Endothelial cell of umbilical vein (primary cell): ENCODE results near the gene OR5I1. TPM values are rescaled to one million over a fixed set of nuclear protein-coding genes. Genes with fewer than 3 reads are reported as not detected.

Source experiments
- BruUV-seq: library from RNA; stranded (reverse); fragments of 400-500 nt; replicated peaks from 2 replicates; lab custom pipeline; 2021; lab: Mats Ljungman, UMichigan
- CTCF ChIA-PET: fragments of 300-600, 350-600 bp; sonication (Branson Sonifier 250); formaldehyde crosslinking; loops from one replicate; lab custom pipeline; 2021; ENCODE audit warnings: antibody characterized with exemption, inconsistent platforms; lab: Charles Lee
- POLR2A ChIA-PET: fragments of 300-600, 350-600 bp; sonication (Branson Sonifier 250); formaldehyde crosslinking; loops from one replicate; lab custom pipeline; 2021; ENCODE audit warnings: antibody characterized with exemption, inconsistent platforms; lab: Charles Lee
- DNase-seq: peaks from one replicate; pipeline ENCODE4 v3.0.0-alpha.2; 2011; ENCODE audit warnings: low read depth, low spot score
- FAIRE-seq: peaks from 2 replicates; lab custom pipeline; 2011; peaks lifted over from hg19 to GRCh38; lab: Jason Lieb, UNC
- H2AFZ ChIP-seq: 2 replicates; pipeline ENCODE4 v1.6.0; 2012; ENCODE audit warnings: low read depth, low read length, control low read depth, inconsistent platforms
- H3K27ac ChIP-seq: 2 replicates; pipeline ENCODE4 v1.5.1; 2011; ENCODE audit warnings: low read depth, mild to moderate bottlenecking, control low read depth, low read length, moderate library complexity; ENCODE audit not compliant: insufficient read depth
- H3K27me3 ChIP-seq, 2 experiments: 2 replicates each; pipeline versions ENCODE4 v1.6.0 to v1.6.1; 2011; ENCODE audit warnings: low read length in 2 of 2, mixed read lengths in 1 of 2; ENCODE audit not compliant: control insufficient read depth in 2 of 2, insufficient read depth in 2 of 2
- H3K36me3 ChIP-seq, 2 experiments: 2 replicates in 1 of 2; 3 replicates in 1 of 2; pipeline ENCODE4 v1.5.1; 2011; ENCODE audit warnings: low read length in 2 of 2, mild to moderate bottlenecking in 1 of 2, moderate library complexity in 1 of 2; ENCODE audit not compliant: control insufficient read depth in 2 of 2, insufficient read depth in 2 of 2; ENCODE audit errors: extremely low read depth in 1 of 2
- H3K4me1 ChIP-seq: 3 replicates; pipeline ENCODE4 v1.5.1; 2011; ENCODE audit warnings: mild to moderate bottlenecking, low read length; ENCODE audit not compliant: control insufficient read depth, insufficient read depth; ENCODE audit errors: extremely low read depth
- H3K4me2 ChIP-seq: 2 replicates; pipeline ENCODE4 v1.6.1; 2011; ENCODE audit warnings: low read length, control low read depth, mixed read lengths; ENCODE audit not compliant: insufficient read depth
- H3K4me3 ChIP-seq, 3 experiments: fragments of 200-600 bp in 1 of 3; sonication (generic), shearing (Covaris generic) in 1 of 3; replicated peaks in 1 of 3; 2 replicates each; pipeline ENCODE4 v1.5.1; 2011 to 2016; ENCODE audit warnings: control low read depth in 3 of 3, low read length in 3 of 3, mild to moderate bottlenecking in 2 of 3, inconsistent platforms in 1 of 3, low read depth in 1 of 3, moderate library complexity in 1 of 3; ENCODE audit not compliant: insufficient read depth in 1 of 3
- H3K79me2 ChIP-seq: 2 replicates; pipeline ENCODE4 v1.6.0; 2012; ENCODE audit warnings: low read length, inconsistent platforms; ENCODE audit not compliant: control insufficient read depth, insufficient read depth
- H3K9ac ChIP-seq: replicated peaks from 2 replicates; pipeline ENCODE3; 2011; ENCODE audit warnings: low read length, control low read depth; ENCODE audit not compliant: insufficient read depth; ENCODE audit errors: extremely low read depth
- H3K9me1 ChIP-seq: replicated peaks from 3 replicates; pipeline ENCODE4 v1.6.0; 2011; ENCODE audit warnings: mild to moderate bottlenecking, low read length; ENCODE audit not compliant: control insufficient read depth, insufficient read depth; ENCODE audit errors: extremely low read depth
- H3K9me3 ChIP-seq: replicated peaks from 2 replicates; pipeline ENCODE4 v1.5.1; 2012; ENCODE audit warnings: low read length, inconsistent platforms; ENCODE audit not compliant: control insufficient read depth, insufficient read depth
- H4K20me1 ChIP-seq: replicated peaks from 2 replicates; pipeline ENCODE3; 2011; ENCODE audit warnings: mild to moderate bottlenecking, low read length; ENCODE audit not compliant: control insufficient read depth, insufficient read depth; ENCODE audit errors: extremely low read depth
- EZH2 ChIP-seq: IDR thresholded peaks from 2 replicates; pipeline ENCODE4 v1.6.1; 2012; ENCODE audit warnings: borderline replicate concordance, low read depth, mild to moderate bottlenecking, moderate library complexity, low read length, inconsistent platforms; ENCODE audit not compliant: severe bottlenecking
- FOS ChIP-seq: IDR thresholded peaks from 2 replicates; pipeline ENCODE4 v1.6.1; 2011; ENCODE audit warnings: mild to moderate bottlenecking, low read length, moderate library complexity, borderline replicate concordance; ENCODE audit not compliant: insufficient read depth
- GATA2 ChIP-seq: IDR thresholded peaks from 2 replicates; pipeline ENCODE4 v1.7.0; 2011; ENCODE audit warnings: low read depth, mild to moderate bottlenecking, moderate library complexity, mixed read lengths, low read length; ENCODE audit not compliant: insufficient read length, insufficient read depth
- JUN ChIP-seq: IDR thresholded peaks from 2 replicates; pipeline ENCODE4 v1.6.1; 2011; ENCODE audit warnings: borderline replicate concordance, low read depth; ENCODE audit not compliant: insufficient read length, insufficient read depth
- MYC ChIP-seq: IDR thresholded peaks from one replicate; pipeline ENCODE4 v1.6.1; 2011; ENCODE audit warnings: mild to moderate bottlenecking, low read depth, low read length
- POLR2A ChIP-seq: IDR thresholded peaks from 2 replicates; pipeline ENCODE4 v1.6.1; 2012; ENCODE audit warnings: low read depth, mild to moderate bottlenecking, control low read depth, low read length
- POLR2AphosphoS5 ChIP-seq: IDR thresholded peaks from 2 replicates; pipeline ENCODE4 v1.6.1; 2012; ENCODE audit warnings: low read depth, mild to moderate bottlenecking, control low read depth, low read length, moderate library complexity; ENCODE audit not compliant: insufficient read depth
- dilution Hi-C: fragments of 300-500 bp; cut with MboI; formaldehyde crosslinking; loops from one replicate; pipeline ENCODE4 v1.15.0; 2019; ENCODE audit warnings: low sequenced_read_pairs; ENCODE audit not compliant: extremely low pct_ligation_motif_present
- intact Hi-C: fragments of 100-400 bp; cut with micrococcal nuclease; formaldehyde crosslinking; loops from one replicate; pipeline ENCODE4 v1.10.0; 2022
- polyA plus RNA-seq, 4 experiments: library from polyadenylated mRNA; depleted of rRNA in 3 of 4; stranded (reverse) in 3 of 4; unstranded in 1 of 4; fragments of >200 nt; gene quantifications; 2 replicates each; pipeline versions ENCODE4 v1.2.1 to v1.2.3, GENCODE V29; 2011 to 2012; ENCODE audit warnings: missing spikeins in 1 of 4
- total RNA-seq: library from RNA; stranded (reverse); gene quantifications from 2 replicates; pipeline ENCODE4 v1.2.3, GENCODE V29; 2021
- TF ChIP-seq, protein P1 (sequence below), 2 donors: IDR thresholded peaks; 1 replicate in 1 of 2; 2 replicates in 1 of 2; pipeline ENCODE4 v1.5.1; 2011; ENCODE audit warnings: low read length in 2 of 2, mild to moderate bottlenecking in 2 of 2, moderate library complexity in 2 of 2, control low read depth in 1 of 2, inconsistent platforms in 1 of 2, low read depth in 1 of 2; ENCODE audit not compliant: insufficient read depth in 1 of 2; ENCODE audit errors: extremely low read depth in 1 of 2
- TF ChIP-seq, protein P2 (sequence below): IDR thresholded peaks from 2 replicates; pipeline ENCODE4 v1.6.1; 2011; ENCODE audit not compliant: insufficient read depth, insufficient read length

The OR5I1 gene
- total and polyA plus RNA-seq, 2 donors (not counting 3 experiments of a cell fraction or from before 2014, with no cell fraction given): not detected

DNA sequence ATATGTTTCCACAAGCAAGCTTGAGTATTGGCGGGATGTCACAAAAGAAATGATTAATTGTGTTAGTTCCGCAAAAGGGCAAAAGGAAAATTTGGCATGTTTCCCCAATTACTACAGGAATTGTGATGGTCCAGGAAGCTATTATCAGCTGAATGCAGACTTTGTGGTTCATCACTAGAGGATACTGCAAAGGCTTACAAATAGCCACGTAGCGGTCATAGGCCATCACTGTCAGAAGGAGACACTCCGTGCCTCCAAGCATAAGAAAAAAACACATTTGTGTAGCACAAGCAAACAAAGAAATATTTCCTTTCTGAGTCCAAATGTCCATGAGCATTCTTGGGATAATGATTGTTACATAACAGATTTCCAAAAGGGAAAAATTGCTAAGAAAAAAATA, 31.7 kb upstream of the OR5I1 start:
- H3K4me2 ChIP-seq: no peak overlapping the region
- no peak for TF ChIP-seq POLR2AphosphoS5
- TF ChIP-seq, protein P1, sequence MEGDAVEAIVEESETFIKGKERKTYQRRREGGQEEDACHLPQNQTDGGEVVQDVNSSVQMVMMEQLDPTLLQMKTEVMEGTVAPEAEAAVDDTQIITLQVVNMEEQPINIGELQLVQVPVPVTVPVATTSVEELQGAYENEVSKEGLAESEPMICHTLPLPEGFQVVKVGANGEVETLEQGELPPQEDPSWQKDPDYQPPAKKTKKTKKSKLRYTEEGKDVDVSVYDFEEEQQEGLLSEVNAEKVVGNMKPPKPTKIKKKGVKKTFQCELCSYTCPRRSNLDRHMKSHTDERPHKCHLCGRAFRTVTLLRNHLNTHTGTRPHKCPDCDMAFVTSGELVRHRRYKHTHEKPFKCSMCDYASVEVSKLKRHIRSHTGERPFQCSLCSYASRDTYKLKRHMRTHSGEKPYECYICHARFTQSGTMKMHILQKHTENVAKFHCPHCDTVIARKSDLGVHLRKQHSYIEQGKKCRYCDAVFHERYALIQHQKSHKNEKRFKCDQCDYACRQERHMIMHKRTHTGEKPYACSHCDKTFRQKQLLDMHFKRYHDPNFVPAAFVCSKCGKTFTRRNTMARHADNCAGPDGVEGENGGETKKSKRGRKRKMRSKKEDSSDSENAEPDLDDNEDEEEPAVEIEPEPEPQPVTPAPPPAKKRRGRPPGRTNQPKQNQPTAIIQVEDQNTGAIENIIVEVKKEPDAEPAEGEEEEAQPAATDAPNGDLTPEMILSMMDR (IDR thresholded peaks at IDR 0.05; ENCODE audit: extremely low read depth in 1 of 2, insufficient read depth in 1 of 2, low read depth in 1 of 2, low read length in 2 of 2): no peak
- no peak for TF ChIP-seq POLR2A
- TF ChIP-seq EZH2: no peak
- no peak for TF ChIP-seq GATA2
- no peak for TF ChIP-seq MYC
- TF ChIP-seq FOS: no peak
- no peak for TF ChIP-seq JUN
- TF ChIP-seq, protein P2, sequence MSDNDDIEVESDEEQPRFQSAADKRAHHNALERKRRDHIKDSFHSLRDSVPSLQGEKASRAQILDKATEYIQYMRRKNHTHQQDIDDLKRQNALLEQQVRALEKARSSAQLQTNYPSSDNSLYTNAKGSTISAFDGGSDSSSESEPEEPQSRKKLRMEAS: no peak
- no peak overlapping the region for H3K27ac ChIP-seq
- no peaks in the 10 kb centered on the region for H4K20me1 ChIP-seq
- BruUV-seq: no TSS peak
- DNase-seq: no peak
- POLR2A ChIA-PET: no interaction called here
- H3K4me3 ChIP-seq: no peak overlapping the region
- no peaks in the 10 kb centered on the region for H3K36me3 ChIP-seq
- H3K9ac ChIP-seq: no peak overlapping the region
- H3K9me1 ChIP-seq: no peaks in the 10 kb centered on the region
- dilution Hi-C loops: no loop called here
- CTCF ChIA-PET: no interaction called here
- H3K27me3 ChIP-seq: no peaks in the 10 kb centered on the region
- no peaks in the 10 kb centered on the region for H3K79me2 ChIP-seq
- H2AFZ ChIP-seq: no peak overlapping the region
- intact Hi-C loops: no loop called here
- H3K9me3 ChIP-seq: peaks cover 2% of the 10 kb centered on the region
- no peak for FAIRE-seq
- H3K4me1 ChIP-seq: no peaks in the 10 kb centered on the region
